Endometrial microvascular endothelial cells (primary cell): ENCODE measurements around the gene RBM10. TPM values are rescaled to one million over a fixed set of nuclear protein-coding genes. Genes with fewer than 3 reads are reported as not detected.

Experiments
- in situ Hi-C: cut with HindIII; loops from 2 replicates; pipeline ENCODE4 v1.10.0; 2017; ENCODE audit warnings: low sequenced_read_pairs, low pct_unique_long_range_greater_than_20kb; ENCODE audit errors: inconsistent ontology term
- total RNA-seq: library from RNA; depleted of rRNA; stranded (reverse); fragments of >200 nt; gene quantifications from one replicate; pipeline ENCODE4 v1.2.3, GENCODE V29; 2015; ENCODE audit errors: inconsistent ontology term

Gene RBM10
- total RNA-seq, 1 donor from 2014 or later: 46.3 TPM

- in situ Hi-C loops: no loop called here
These were observed 45.6 kb downstream of the RBM10 start for GRCh38 chrX:47190445-47191269.

GRCh38 chrX:47191331-47191730 lies 46.3 kb downstream of the RBM10 start:
- in situ Hi-C loops: no loop called here

GRCh38 chrX:47191806-47192401 lies 46.9 kb downstream of the RBM10 start:
- in situ Hi-C loops: no loop called here

GRCh38 chrX:47193475-47194193 lies 48.6 kb downstream of the RBM10 start, which contains the start of gene UBA1:
UBA1 (plus strand) TSS chrX:47193829; CDS start chrX:47198803, 4,974 bp downstream.
- in situ Hi-C loops: no loop called here

- in situ Hi-C loops: no loop called here
These were observed 49.3 kb downstream of the RBM10 start for GRCh38 chrX:47194194-47194787.

GRCh38 chrX:47196098-47196497 lies 51.1 kb downstream of the RBM10 start:
- in situ Hi-C loops: no loop called here

- in situ Hi-C loops: no loop called here
These were observed 52.5 kb downstream of the RBM10 start for GRCh38 chrX:47197526-47197925.

GRCh38 chrX:47198026-47198686 lies 53.1 kb downstream of the RBM10 start:
- in situ Hi-C loops: no loop called here

- in situ Hi-C loops: no loop called here
These were observed 53.7 kb downstream of the RBM10 start for GRCh38 chrX:47198687-47199080.

- in situ Hi-C loops: no loop called here
These were observed 54.3 kb downstream of the RBM10 start for GRCh38 chrX:47199286-47199685.

- in situ Hi-C loops: no loop called here
These were observed 55.5 kb downstream of the RBM10 start for GRCh38 chrX:47200385-47201150.

GRCh38 chrX:47201345-47201944 lies 56.4 kb downstream of the RBM10 start:
- in situ Hi-C loops: no loop called here

GRCh38 chrX:47202316-47202715 lies 57.3 kb downstream of the RBM10 start:
- in situ Hi-C loops: no loop called here

- in situ Hi-C loops: no loop called here
These were observed 57.9 kb downstream of the RBM10 start for GRCh38 chrX:47202877-47203276.

- in situ Hi-C loops: no loop called here
These were observed 59.9 kb downstream of the RBM10 start for GRCh38 chrX:47204970-47205369.

- in situ Hi-C loops: no loop called here
These were observed 61.3 kb downstream of the RBM10 start for GRCh38 chrX:47206316-47206715.

- in situ Hi-C loops: no loop called here
These were observed 63.1 kb downstream of the RBM10 start for GRCh38 chrX:47208108-47208507.
